Liver (tissue), 3 donors: ENCODE measurements around the gene ARMC2.

Source experiments
- ATF3 ChIP-seq: IDR thresholded peaks from 2 replicates; pipeline ENCODE4 v1.6.1; 2016; ENCODE audit warnings: antibody characterized with exemption
- CTCF ChIP-seq: fragments of 150-350 bp; IDR thresholded peaks from 2 replicates; pipeline ENCODE4 v1.5.1; 2017; ENCODE audit warnings: improper control_type of control experiment, low read depth, low read length; ENCODE audit not compliant: missing input control
- GABPA ChIP-seq, 2 donors: IDR thresholded peaks in 1 of 2; conservative IDR thresholded peaks in 1 of 2; 2 replicates each; pipeline ENCODE4 v1.6.1; 2016; ENCODE audit warnings: antibody characterized with exemption in 2 of 2, mild to moderate bottlenecking in 1 of 2, moderate library complexity in 1 of 2
- JUND ChIP-seq, 2 donors: IDR thresholded peaks; 2 replicates each; pipeline ENCODE4 v1.6.1; 2016; ENCODE audit warnings: antibody characterized with exemption in 2 of 2
- MAX ChIP-seq: IDR thresholded peaks from 2 replicates; pipeline ENCODE4 v1.6.1; 2016; ENCODE audit warnings: antibody characterized with exemption
- REST ChIP-seq: IDR thresholded peaks from 2 replicates; pipeline ENCODE4 v1.6.1; 2016; ENCODE audit warnings: antibody characterized with exemption, mild to moderate bottlenecking
- TAF1 ChIP-seq: conservative IDR thresholded peaks from 2 replicates; pipeline ENCODE4 v1.6.1; 2016; ENCODE audit warnings: antibody characterized with exemption, mild to moderate bottlenecking
- donor health status: healthy.
- donor health status: healthy.

GRCh38 chr6:108799354-108799717 is 48.9 kb upstream of the ARMC2 start:
- TF ChIP-seq CTCF (no peak), JUND (IDR thresholded peaks at IDR 0.05) (no peak), MAX (no peak), REST (no peak), ATF3 (no peak), GABPA (IDR thresholded peaks at IDR 0.05 in 1 of 2, conservative IDR thresholded peaks at IDR 0.05 in 1 of 2) (no peak), TAF1 (no peak)
